GM12878 (cell line): Measurements from ENCODE around the gene MYO7B. TPM values are rescaled to one million over a fixed set of nuclear protein-coding genes. Genes with fewer than 3 reads are reported as not detected.

Experiments
- ATAC-seq: fragments of 200-7000 bp; cut with Tn5 transposase; 3 replicates; pipeline ENCODE4 v1.9.1; 2020; ENCODE audit warnings: mild to moderate bottlenecking, moderate library complexity
- BruUV-seq: library from RNA; stranded (reverse); fragments of 400-500 nt; replicated peaks from 2 replicates; lab custom pipeline; 2021; lab: Mats Ljungman, UMichigan
- CTCF ChIA-PET: fragments of 300-600 bp; sonication (Branson Sonifier 250); formaldehyde crosslinking; extraction: SDS; loops from one replicate; lab custom pipeline; 2021; ENCODE audit warnings: inconsistent platforms; lab: Yijun Ruan, JAX
- POLR2A ChIA-PET: fragments of 350-600 bp; formaldehyde crosslinking; extraction: SDS; loops from one replicate; lab custom pipeline; 2021; ENCODE audit warnings: inconsistent platforms; lab: Charles Lee
- RAD21 ChIA-PET: fragments of 300-600 bp; sonication (Branson Sonifier 250); formaldehyde crosslinking; loops from one replicate; lab custom pipeline; 2023; ENCODE audit warnings: antibody characterized with exemption; ENCODE audit not compliant: unreplicated experiment; lab: Charles Lee
- SMC1A ChIA-PET: fragments of 300-600 bp; sonication (Branson Sonifier 250); formaldehyde crosslinking; loops from one replicate; lab custom pipeline; 2023; ENCODE audit not compliant: unreplicated experiment, uncharacterized antibody; lab: Charles Lee
- DNase-seq: peaks from one replicate; pipeline ENCODE4 v3.0.0-alpha.2; 2011; ENCODE audit warnings: low read depth, low spot score
- FAIRE-seq: peaks from 3 replicates; lab custom pipeline; 2011; peaks lifted over from hg19 to GRCh38; lab: Jason Lieb, UNC
- H2AFZ ChIP-seq: 2 replicates; pipeline ENCODE4 v1.6.0; 2011; ENCODE audit warnings: low read depth, low read length, control low read depth; ENCODE audit not compliant: control insufficient read depth
- H3K27ac ChIP-seq: 2 replicates; pipeline ENCODE4 v1.5.1; 2011; ENCODE audit warnings: control low read depth; ENCODE audit not compliant: control insufficient read depth, insufficient read depth
- H3K27me3 ChIP-seq, 2 experiments: replicated peaks in 1 of 2; 2 replicates each; pipeline versions ENCODE4 v1.6.0 to v1.6.1; 2011; ENCODE audit warnings: low read length in 1 of 2; ENCODE audit not compliant: control insufficient read depth in 2 of 2, insufficient read depth in 2 of 2
- H3K36me3 ChIP-seq, 2 experiments: 2 replicates each; pipeline ENCODE4 v1.5.1; 2011; ENCODE audit warnings: low read length in 1 of 2; ENCODE audit not compliant: control insufficient read depth in 2 of 2, insufficient read depth in 2 of 2
- H3K4me1 ChIP-seq: 2 replicates; pipeline ENCODE4 v1.6.1; 2011; ENCODE audit warnings: mild to moderate bottlenecking, low read length, moderate library complexity, mixed read lengths; ENCODE audit not compliant: control insufficient read depth, insufficient read depth
- H3K4me2 ChIP-seq: 2 replicates; pipeline ENCODE4 v1.6.0; 2011; ENCODE audit warnings: control low read depth; ENCODE audit not compliant: control insufficient read depth, insufficient read depth
- H3K4me3 ChIP-seq: fragments of 200-600 bp; sonication (generic); 2 replicates; pipeline ENCODE4 v1.5.1; 2016
- H3K79me2 ChIP-seq: 2 replicates; pipeline ENCODE4 v1.6.0; 2011; ENCODE audit warnings: low read length; ENCODE audit not compliant: control insufficient read depth, insufficient read depth
- H3K9ac ChIP-seq: 2 replicates; pipeline ENCODE4 v1.8.0; 2011; ENCODE audit warnings: low read length, control low read depth, mixed read lengths; ENCODE audit not compliant: control insufficient read depth, insufficient read depth
- H3K9me3 ChIP-seq: replicated peaks from 3 replicates; pipeline ENCODE4 v1.5.1; 2011; ENCODE audit warnings: mild to moderate bottlenecking, low read length; ENCODE audit not compliant: control insufficient read depth, insufficient read depth
- H4K20me1 ChIP-seq: 2 replicates; pipeline ENCODE4 v1.6.0; 2011; ENCODE audit not compliant: control insufficient read depth, insufficient read depth
- CEBPB ChIP-seq, 2 experiments: fragments of 150-350 bp in 1 of 2; IDR thresholded peaks; 2 replicates each; pipeline ENCODE4 v1.6.1; 2012 to 2014; ENCODE audit warnings: low read depth in 2 of 2, low read length in 2 of 2, borderline replicate concordance in 1 of 2, inconsistent platforms in 1 of 2
- DPF2 ChIP-seq: fragments of 450-650 bp; IDR thresholded peaks from 2 replicates; pipeline ENCODE4 v1.6.1; 2017; ENCODE audit warnings: mild to moderate bottlenecking
- EP300 ChIP-seq, 2 experiments: fragments of 150-350 bp in 1 of 2; IDR thresholded peaks; 2 replicates each; pipeline ENCODE4 v1.6.1; 2011 to 2012; ENCODE audit warnings: low read depth in 2 of 2, low read length in 2 of 2, borderline replicate concordance in 1 of 2, improper control_type of control experiment in 1 of 2, inconsistent platforms in 1 of 2; ENCODE audit not compliant: control insufficient read depth in 1 of 2
- FOXM1 ChIP-seq: IDR thresholded peaks from 2 replicates; pipeline ENCODE4 v1.6.1; 2012; ENCODE audit warnings: low read depth, mild to moderate bottlenecking, inconsistent platforms, low read length, moderate library complexity
- HDGF ChIP-seq: fragments of 450-650 bp; IDR thresholded peaks from 2 replicates; pipeline ENCODE4 v1.6.1; 2016; ENCODE audit warnings: antibody characterized with exemption
- JUNB ChIP-seq: IDR thresholded peaks from 2 replicates; pipeline ENCODE4 v1.6.1; 2016; ENCODE audit warnings: antibody characterized with exemption, mild to moderate bottlenecking
- KLF5 ChIP-seq: fragments of 450-650 bp; IDR thresholded peaks from 2 replicates; pipeline ENCODE4 v1.6.1; 2014; ENCODE audit warnings: mild to moderate bottlenecking; ENCODE audit not compliant: partially characterized antibody
- MXI1 ChIP-seq: fragments of 150-350 bp; IDR thresholded peaks from 2 replicates; pipeline ENCODE4 v1.6.1; 2011; ENCODE audit warnings: low read depth, mild to moderate bottlenecking, inconsistent platforms, low read length, improper control_type of control experiment
- NR2F1 ChIP-seq: fragments of 450-650 bp; conservative IDR thresholded peaks from 2 replicates; pipeline ENCODE4 v1.6.1; 2017; ENCODE audit warnings: mild to moderate bottlenecking
- POLR2A ChIP-seq: IDR thresholded peaks from 2 replicates; pipeline ENCODE4 v1.6.1; 2011; ENCODE audit warnings: low read depth, mild to moderate bottlenecking, low read length
- TCF3 ChIP-seq: IDR thresholded peaks from 2 replicates; pipeline ENCODE4 v1.6.1; 2012; ENCODE audit warnings: low read depth, mild to moderate bottlenecking, low read length, borderline replicate concordance; ENCODE audit not compliant: insufficient read depth
- TCF7 ChIP-seq: IDR thresholded peaks from 2 replicates; pipeline ENCODE4 v1.6.1; 2014; ENCODE audit warnings: antibody characterized with exemption, borderline replicate concordance
- whole genome bisulfite sequencing: methylation state at CpG from one replicate; pipeline ENCODE4 v1.1.6; 2016; ENCODE audit warnings: low lambda C conversion rate; ENCODE audit not compliant: insufficient replicate concordance, insufficient coverage; ENCODE audit errors: missing lambda C conversion rate; 5-methylcytosine and 5-hydroxymethylcytosine counted together
- in situ Hi-C: fragments of 300-500 bp; cut with MboI; formaldehyde crosslinking; loops from 9 replicates; pipeline ENCODE4 v1.14.3; 2018; ENCODE audit warnings: mixed read lengths
- intact Hi-C: fragments of 100-400 bp; cut with micrococcal nuclease; formaldehyde crosslinking; loops from one replicate; pipeline ENCODE4 v1.14.2; 2022; ENCODE audit not compliant: unreplicated experiment
- polyA plus RNA-seq, 11 experiments: library from polyadenylated mRNA; depleted of rRNA in 4 of 11; unstranded in 6 of 11; stranded (reverse) in 5 of 11; fragments of >200 nt; fragmentation: Nextera tagmentation in 4 of 11; fragmentation: Illumina TruSeq in 1 of 11; extraction: Ambion mirVana in 4 of 11; extraction: Trizol in 1 of 11; gene quantifications; 1 replicate in 1 of 11; 2 replicates in 10 of 11; pipeline versions ENCODE4 v1.2.1 to v1.2.3, GENCODE V29; 2011 to 2016; ENCODE audit warnings: inconsistent platforms in 2 of 11, missing spikeins in 2 of 11, low read depth in 1 of 11
- total RNA-seq, 4 experiments: library from RNA; depleted of rRNA in 3 of 4; stranded (reverse); fragments of >200 nt in 3 of 4; fragmentation: Illumina TruSeq in 1 of 4; extraction: Trizol in 1 of 4; gene quantifications; 2 replicates each; pipeline versions ENCODE4 v1.2.1 to v1.2.3, GENCODE V29; 2013 to 2021
- TF ChIP-seq, protein P1 (sequence below): fragments of 450-650 bp; IDR thresholded peaks from 2 replicates; pipeline ENCODE4 v1.6.1; 2016; ENCODE audit warnings: mild to moderate bottlenecking
- TF ChIP-seq, protein P2 (sequence below): fragments of 450-650 bp; formaldehyde crosslinking; IDR thresholded peaks from 2 replicates; pipeline ENCODE4 v1.4.0; 2020; ENCODE audit warnings: mild to moderate bottlenecking, moderate library complexity

Gene MYO7B
- total and polyA plus RNA-seq, 10 of the 15 experiments (the other 5 are each of a cell fraction or from before 2014, with no cell fraction given) = 0.08 to 4.8 (median 1.2) TPM

DNA sequence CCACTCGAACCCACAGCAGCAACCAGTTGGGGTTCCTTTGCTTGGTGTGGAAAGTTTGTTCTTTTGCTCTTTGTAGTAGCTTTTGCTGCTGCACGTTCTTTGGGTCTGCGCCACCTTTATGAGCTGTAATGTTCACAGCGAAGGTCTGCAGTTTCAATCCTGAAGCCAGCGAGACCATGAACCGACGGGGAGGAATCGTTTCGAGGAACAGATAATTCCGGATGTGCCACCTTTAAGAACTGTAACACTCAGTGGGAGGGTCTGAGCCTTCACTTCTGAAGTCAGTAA, 124.8 kb downstream of the MYO7B start:
- POLR2A ChIA-PET = no interaction called here
- TF ChIP-seq NR2F1 = no peak
- TF ChIP-seq, protein P1, sequence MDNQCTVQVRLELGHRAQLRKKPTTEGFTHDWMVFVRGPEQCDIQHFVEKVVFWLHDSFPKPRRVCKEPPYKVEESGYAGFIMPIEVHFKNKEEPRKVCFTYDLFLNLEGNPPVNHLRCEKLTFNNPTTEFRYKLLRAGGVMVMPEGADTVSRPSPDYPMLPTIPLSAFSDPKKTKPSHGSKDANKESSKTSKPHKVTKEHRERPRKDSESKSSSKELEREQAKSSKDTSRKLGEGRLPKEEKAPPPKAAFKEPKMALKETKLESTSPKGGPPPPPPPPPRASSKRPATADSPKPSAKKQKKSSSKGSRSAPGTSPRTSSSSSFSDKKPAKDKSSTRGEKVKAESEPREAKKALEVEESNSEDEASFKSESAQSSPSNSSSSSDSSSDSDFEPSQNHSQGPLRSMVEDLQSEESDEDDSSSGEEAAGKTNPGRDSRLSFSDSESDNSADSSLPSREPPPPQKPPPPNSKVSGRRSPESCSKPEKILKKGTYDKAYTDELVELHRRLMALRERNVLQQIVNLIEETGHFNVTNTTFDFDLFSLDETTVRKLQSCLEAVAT = no peak
- no peak for TF ChIP-seq FOXM1
- no peak for TF ChIP-seq TCF3
- no peak for TF ChIP-seq JUNB
- no peak for TF ChIP-seq MXI1
- no peak for TF ChIP-seq TCF7
- TF ChIP-seq HDGF = no peak
- TF ChIP-seq EP300 (IDR thresholded peaks at IDR 0.05; ENCODE audit: borderline replicate concordance in 1 of 2, control insufficient read depth in 1 of 2, low read depth in 2 of 2, low read length in 2 of 2) = no peak
- TF ChIP-seq DPF2 = no peak
- no peak for TF ChIP-seq CEBPB (IDR thresholded peaks at IDR 0.05; ENCODE audit: borderline replicate concordance in 1 of 2, low read depth in 2 of 2, low read length in 2 of 2)
- TF ChIP-seq POLR2A = no peak
- TF ChIP-seq, protein P2, sequence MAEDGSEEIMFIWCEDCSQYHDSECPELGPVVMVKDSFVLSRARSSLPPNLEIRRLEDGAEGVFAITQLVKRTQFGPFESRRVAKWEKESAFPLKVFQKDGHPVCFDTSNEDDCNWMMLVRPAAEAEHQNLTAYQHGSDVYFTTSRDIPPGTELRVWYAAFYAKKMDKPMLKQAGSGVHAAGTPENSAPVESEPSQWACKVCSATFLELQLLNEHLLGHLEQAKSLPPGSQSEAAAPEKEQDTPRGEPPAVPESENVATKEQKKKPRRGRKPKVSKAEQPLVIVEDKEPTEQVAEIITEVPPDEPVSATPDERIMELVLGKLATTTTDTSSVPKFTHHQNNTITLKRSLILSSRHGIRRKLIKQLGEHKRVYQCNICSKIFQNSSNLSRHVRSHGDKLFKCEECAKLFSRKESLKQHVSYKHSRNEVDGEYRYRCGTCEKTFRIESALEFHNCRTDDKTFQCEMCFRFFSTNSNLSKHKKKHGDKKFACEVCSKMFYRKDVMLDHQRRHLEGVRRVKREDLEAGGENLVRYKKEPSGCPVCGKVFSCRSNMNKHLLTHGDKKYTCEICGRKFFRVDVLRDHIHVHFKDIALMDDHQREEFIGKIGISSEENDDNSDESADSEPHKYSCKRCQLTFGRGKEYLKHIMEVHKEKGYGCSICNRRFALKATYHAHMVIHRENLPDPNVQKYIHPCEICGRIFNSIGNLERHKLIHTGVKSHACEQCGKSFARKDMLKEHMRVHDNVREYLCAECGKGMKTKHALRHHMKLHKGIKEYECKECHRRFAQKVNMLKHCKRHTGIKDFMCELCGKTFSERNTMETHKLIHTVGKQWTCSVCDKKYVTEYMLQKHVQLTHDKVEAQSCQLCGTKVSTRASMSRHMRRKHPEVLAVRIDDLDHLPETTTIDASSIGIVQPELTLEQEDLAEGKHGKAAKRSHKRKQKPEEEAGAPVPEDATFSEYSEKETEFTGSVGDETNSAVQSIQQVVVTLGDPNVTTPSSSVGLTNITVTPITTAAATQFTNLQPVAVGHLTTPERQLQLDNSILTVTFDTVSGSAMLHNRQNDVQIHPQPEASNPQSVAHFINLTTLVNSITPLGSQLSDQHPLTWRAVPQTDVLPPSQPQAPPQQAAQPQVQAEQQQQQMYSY (CRISPR knock-in tag) = no peak
- TF ChIP-seq KLF5 = no peak
- RAD21 ChIA-PET = no interaction called here

More for the DNA sequence above, 124.8 kb downstream of the MYO7B start:
- H4K20me1 ChIP-seq = no peaks in the 10 kb centered on the region
- H3K9ac ChIP-seq = no peak overlapping the region
- intact Hi-C loops (no loop called here), in situ Hi-C loops (no loop called here)
- ChIA-PET CTCF (interaction anchor here (0.8 to 1.0 kb wide), 2 partner anchors 10 to 70 kb away, joined by 3 to 5 read pairs; no protein-coding TSS in a partner anchor), SMC1A (no interaction called here)
- no peaks in the 10 kb centered on the region for H3K9me3 ChIP-seq
- no peak overlapping the region for H3K4me3 ChIP-seq
- WGBS = 58% methylated on average over 10 of the region's 10 CpGs
- H2AFZ ChIP-seq = no peak overlapping the region
- ATAC-seq (no peak), FAIRE-seq (no peak), DNase-seq (no peak)
- H3K27me3 ChIP-seq = peaks cover 7 to 8% of the 10 kb centered on the region in 2 experiments
- no peaks in the 10 kb centered on the region for H3K4me1 ChIP-seq
- H3K4me2 ChIP-seq = no peak overlapping the region
- no peak overlapping the region for H3K27ac ChIP-seq
- no TSS peak for BruUV-seq
- H3K36me3 ChIP-seq = no peaks in the 10 kb centered on the region
- H3K79me2 ChIP-seq = no peaks in the 10 kb centered on the region
